ENCODE measurements around the gene KCTD21.

- TF ChIP-seq ZNF274 (IDR thresholded peaks at IDR 0.05; ENCODE audit: low read depth, low read length) (no peak), SUZ12 (IDR thresholded peaks at IDR 0.05; ENCODE audit: extremely low read depth, insufficient read depth, insufficient read length) (no peak), YY1 (IDR thresholded peaks at IDR 0.05; ENCODE audit: insufficient read depth, insufficient read length) (no peak)
Observed at GRCh38 chr11:78208257-78209165, 20.1 kb upstream of the KCTD21 start.
